Measurements from ENCODE around the gene CLEC16A.

- TF ChIP-seq CTCF (IDR thresholded peaks at IDR 0.05) (no peak), POLR2A (IDR thresholded peaks at IDR 0.05) (no peak)
Observed at GRCh38 chr16:10929853-10930754, 14.3 kb upstream of the CLEC16A start.

Measured in transverse colon (tissue), 3 donors.